Stimulated activated CD4-positive, alpha-beta T cell treated with anti-CD3 and anti-CD28 coated beads, Interleukin-12 subunit alpha, Interleukin-12 subunit beta, amount 100 ng/mL, for 48 hours (primary cell): ENCODE measurements around the gene AMOTL2.
A peak's percentile ranks its signal among the peaks of the same experiment; 100 is the strongest.

Experiments used
- DNase-seq, 3 donors: peaks; one replicate each; pipeline ENCODE4 v3.0.0-alpha.2; 2020; ENCODE audit warnings: low read depth in 2 of 3, low spot score in 1 of 3

Gene AMOTL2

DNA sequence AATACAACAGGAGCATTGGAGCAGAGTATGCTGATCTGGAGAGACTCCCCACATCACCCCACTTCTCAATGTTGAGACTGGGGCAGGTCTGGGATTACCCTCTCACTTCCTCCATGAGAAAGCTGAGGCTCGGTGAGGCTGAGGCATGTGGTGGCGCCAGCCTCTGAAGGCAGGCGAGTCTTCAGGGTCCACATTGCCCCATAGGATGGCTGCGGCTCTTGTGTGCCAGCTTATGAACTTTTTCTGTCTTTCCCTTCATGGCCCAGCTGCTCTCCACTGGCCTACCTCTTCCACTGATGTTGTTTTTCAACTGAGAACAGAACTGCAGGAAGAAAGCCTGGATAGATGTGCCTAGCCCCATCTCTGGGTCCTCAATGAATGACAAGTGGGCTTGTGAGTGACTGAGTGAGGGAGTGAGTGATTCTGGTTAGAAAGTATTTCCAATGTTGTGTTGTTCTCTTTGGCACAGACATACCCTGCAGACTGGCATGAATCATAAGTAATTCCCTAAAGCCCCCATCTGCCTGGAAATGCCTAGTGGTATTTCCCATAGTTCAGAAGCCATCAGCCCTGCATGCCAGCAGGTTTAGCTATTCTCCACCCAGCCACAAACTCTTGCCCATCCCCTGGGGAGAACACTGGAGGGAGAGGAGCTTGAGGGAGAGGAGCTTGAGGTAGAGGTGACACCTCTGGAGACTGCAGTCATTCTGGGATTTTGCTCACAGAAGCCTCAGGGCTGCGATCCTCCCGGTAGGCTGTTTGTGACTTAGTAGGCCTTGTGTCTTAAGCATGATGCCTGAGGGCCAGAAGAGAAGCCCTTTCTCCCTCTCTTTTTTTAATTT lies 56.9 kb downstream of the AMOTL2 start:
- DNase-seq = no peak

DNA sequence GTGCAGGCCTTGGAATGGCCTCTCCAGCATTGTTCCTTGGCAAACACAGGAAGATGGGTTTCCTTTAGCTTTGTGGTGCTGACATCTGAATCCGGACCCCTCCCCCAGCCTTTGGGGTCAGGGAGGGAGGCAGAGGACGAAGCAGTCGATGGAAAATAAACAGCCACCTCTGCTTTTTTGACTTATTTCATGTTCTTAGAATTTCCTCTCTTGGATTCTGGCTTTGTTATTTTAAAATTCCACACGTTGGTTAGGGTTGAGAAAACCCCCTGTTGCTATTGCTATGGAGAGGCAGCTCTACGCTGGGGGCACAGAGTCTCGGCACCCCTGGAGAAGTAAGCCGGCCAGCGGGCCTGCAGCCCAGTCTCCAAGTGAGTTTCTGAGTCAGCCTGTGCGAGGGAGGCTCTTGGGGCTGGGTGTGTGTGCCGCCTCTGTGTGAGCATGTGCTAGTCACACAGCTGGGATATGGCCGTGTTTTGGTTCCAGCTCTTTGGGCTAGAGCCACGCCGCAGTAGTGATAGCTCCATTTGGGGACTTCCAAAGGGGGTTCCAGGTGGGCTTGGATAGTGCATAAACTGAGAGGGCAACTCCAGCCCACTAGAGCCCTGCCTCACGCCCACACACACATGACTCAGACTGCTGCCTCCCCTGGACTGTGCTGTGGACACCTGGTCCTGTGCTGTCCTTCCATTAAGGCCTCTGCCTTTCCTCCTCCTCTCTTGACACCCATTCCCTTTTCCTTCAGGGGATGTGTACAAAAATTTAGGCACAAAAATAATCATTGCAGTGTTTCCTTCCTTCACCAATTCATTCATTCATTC lies 58.8 kb downstream of the AMOTL2 start:
- DNase-seq = no peak

DNA sequence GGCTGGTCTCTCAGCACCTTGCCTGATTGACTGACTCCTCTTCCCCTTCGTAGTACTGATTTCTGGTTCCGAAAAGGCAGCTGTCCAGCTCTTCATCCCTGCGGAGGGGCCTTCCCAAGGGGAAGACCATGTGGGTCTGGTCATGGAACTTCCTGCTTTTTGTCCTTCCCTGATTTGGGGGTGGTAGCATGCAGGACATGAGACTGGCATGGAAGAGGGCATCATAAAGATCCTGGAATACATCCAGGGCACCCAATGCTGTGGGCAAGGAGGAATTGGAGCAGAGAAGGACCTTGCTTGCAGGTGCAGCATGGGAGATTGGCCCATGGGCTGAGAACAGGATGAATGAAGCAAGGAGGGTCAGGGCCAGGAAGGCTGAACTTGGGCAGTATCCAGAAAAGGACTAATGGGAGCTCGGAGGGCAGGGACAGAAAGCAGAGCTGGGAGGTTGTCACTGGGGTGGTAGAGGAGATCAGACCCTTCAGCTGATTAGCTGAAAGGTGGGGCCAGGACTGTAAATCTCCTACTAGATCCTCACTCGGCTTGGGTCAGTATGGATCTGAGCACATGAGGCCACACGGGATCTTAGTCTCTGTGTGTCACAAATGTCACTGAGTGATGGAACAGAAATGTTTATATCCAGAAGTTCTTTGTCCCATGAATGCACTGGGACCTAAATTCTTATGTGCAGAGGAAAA lies 59.5 kb downstream of the AMOTL2 start:
- DNase-seq = no peak

GRCh38 chr3:134313847-134314587 lies 60.2 kb downstream of the AMOTL2 start:
- DNase-seq = no peak

GRCh38 chr3:134312873-134313846 lies 61.1 kb downstream of the AMOTL2 start:
- DNase-seq = no peak

DNA sequence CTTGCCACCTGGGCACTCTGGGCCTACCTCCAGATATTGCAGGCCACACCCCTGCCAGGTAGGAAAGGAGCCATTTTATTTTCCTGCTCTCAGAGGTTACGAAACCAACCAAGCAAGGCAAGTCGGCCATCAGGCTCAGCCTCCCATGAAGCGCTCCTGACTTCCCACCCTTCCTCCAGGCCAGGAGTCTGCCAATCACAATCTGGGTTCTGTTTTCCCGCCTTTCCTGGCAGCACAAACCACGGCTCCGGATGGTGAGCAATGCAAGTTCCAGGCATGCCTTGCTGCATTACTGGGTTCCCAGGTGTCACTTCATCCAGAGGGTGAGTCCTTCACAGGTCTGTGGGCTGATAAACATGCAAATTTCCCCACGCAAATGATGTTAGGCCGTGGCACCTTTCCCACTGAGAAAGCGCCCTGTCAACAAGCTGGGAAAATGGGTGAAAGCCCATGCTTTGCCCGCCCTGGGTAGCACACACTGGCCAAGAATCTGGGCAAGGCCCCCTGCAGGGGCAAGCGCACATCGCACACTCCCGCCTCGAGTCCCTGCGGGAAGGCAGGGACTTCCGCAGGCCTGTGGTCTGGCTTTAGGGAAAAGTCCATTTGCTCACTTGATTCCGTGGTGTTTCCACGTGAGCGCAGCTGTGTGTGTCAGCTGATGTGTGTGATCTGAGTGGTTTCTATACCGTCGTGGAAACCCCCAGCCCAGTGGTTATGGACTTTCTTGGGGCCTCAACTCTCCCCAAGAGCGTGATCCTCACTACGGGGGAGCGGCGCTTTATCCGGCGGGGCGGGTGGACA lies 62.0 kb downstream of the AMOTL2 start:
- DNase-seq = no peak

DNA sequence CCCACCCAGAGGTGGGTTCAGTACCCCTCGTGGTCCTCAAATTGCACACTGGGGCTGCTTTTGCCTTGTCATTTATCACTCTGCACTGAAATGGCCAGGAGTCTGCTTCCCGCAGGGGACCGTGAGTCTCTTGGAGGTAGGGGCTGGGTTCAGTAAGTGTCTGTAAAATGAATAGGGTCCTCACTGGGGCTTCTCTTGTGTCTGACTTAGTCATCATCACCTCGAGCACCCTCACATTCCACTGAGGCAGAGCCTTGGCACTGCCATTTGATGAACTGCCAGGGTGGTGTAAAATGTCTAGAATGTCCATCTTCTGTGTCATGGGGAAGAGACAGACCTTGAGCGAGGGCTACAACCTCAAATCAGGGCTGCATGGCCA lies 62.6 kb downstream of the AMOTL2 start:
- DNase-seq = no peak

- no peak for DNase-seq
Observed at GRCh38 chr3:134311265-134311664, 63.0 kb downstream of the AMOTL2 start.

- DNase-seq = no peak
Observed at GRCh38 chr3:134309987-134310700, 64.1 kb downstream of the AMOTL2 start.

- peak; percentile 52 to 82 (median 66) for DNase-seq
Observed at GRCh38 chr3:134308350-134308891, 65.8 kb downstream of the AMOTL2 start.

DNA sequence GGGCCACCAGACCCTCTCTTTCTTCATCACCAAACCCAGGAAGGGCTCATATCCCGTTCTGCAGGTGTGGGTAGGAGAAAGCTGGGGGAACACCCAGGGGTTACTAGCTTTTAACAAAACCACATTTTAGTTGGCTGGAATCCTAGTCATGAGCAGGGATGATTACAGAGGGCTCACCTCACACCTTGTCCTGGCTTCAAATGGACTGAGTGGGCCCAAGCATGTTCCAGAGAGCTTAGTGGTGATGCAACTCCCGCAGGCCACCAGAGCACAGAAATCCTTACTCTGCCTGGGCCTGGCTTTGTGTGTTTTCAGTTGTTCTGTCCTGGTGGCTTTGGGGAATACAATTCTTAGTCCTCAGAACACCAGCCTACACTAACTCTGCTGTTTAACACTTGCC lies 66.8 kb downstream of the AMOTL2 start:
- DNase-seq = no peak

DNA sequence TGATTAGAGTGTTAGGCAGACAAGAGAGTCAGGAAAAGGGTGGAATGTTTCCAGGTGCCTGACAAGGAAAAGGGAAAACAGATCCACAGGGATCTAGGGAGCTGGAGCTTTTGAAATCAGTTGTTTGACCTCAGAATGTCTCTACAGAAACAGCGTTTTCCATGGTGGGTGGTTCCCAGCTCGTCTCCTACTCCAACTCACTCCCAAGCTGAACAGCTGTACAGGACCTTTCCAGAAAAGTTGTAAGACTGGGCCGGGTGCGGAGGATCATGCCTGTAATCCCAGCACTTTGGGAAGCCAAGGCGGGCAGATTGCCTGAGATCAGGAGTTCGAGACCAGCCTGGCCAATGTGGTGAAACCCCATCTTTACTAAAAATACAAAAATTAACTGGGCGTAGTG lies 67.9 kb downstream of the AMOTL2 start:
- no peak for DNase-seq
